Measurements from ENCODE around the gene CLEC2B. TPM values are rescaled to one million over a fixed set of nuclear protein-coding genes. Genes with fewer than 3 reads are reported as not detected.

CLEC2B gene
- total and polyA plus RNA-seq, 4 donors: 0.90 to 18.7 (median 8.0) TPM

DNA sequence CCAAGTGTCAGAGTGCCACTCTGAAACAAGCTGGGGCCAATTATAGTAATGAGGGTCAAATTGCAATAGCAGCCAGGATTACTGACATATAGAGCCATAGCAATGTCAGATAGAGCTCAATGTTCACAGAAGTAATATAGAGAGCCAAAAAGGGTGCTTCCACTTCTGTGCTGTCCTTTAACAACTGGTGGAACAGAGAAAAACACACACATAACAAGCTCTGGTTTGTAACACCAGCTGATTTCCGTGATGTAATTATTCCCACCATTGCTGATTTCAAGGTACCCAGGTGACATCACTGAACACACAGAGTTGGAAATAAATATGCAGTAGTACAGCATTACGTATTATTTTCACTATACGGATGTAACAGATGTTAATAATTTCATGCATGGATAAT, 3.0 kb upstream of the CLEC2B start:
- Histone ChIP-seq H3K4me3 (ENCODE audit: low read depth, low read length) (no peak overlapping the region), H3K36me3 (ENCODE audit: control insufficient read depth, insufficient read depth, low read length) (no peaks in the 10 kb centered on the region), H3K4me1 (ENCODE audit: control insufficient read depth, insufficient read depth, low read length) (no peaks in the 10 kb centered on the region), H3K27me3 (ENCODE audit: control insufficient read depth, insufficient read depth, low read length) (no peaks in the 10 kb centered on the region), H3K9me3 (ENCODE audit: control insufficient read depth, insufficient read depth, low read length) (no peaks in the 10 kb centered on the region), H3K27ac (ENCODE audit: low read depth, low read length) (peak overlapping the region; percentile 57)
- no CpG with 5 or more reads among the region's 3 CpGs for WGBS (ENCODE audit: insufficient coverage)
- DNase-seq (ENCODE audit: low read depth in 4 of 6, low spot score in 6 of 6): no peak

DNA sequence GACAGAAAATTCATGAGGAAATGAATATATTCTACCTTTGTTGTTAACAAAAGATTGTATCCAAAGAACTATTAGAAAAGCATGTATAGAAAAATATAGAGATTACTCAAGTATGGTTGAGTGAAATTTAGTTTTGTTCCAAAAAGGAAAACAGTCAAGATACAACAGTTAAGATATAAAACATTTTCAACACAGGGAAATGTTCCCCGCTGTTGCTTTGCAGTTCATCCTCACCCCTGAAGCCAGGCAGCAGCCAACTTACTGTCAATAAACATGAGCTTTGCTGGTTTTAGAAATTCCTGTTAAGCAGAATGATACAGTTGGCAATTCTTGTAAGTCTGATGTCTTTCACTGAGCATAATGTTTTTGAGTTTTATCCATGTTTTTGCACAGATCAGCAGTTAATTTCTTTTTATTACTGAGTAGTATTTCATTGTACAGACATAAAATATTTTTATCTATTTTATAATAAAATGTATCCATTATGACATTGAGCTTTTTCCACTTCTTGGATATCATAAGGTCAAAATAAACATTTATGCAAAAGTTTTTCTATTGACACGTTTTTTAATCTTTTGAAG, 1.2 kb upstream of the CLEC2B start:
- WGBS (ENCODE audit: insufficient coverage): no CpG with 5 or more reads among the region's 2 CpGs
- Histone ChIP-seq H3K36me3 (ENCODE audit: control insufficient read depth, insufficient read depth, low read length) (no peaks in the 10 kb centered on the region), H3K27ac (ENCODE audit: low read depth, low read length) (peak overlapping the region; percentile 79), H3K4me3 (ENCODE audit: low read depth, low read length) (peak overlapping the region; percentile 47), H3K9me3 (ENCODE audit: control insufficient read depth, insufficient read depth, low read length) (no peaks in the 10 kb centered on the region), H3K4me1 (ENCODE audit: control insufficient read depth, insufficient read depth, low read length) (no peaks in the 10 kb centered on the region), H3K27me3 (ENCODE audit: control insufficient read depth, insufficient read depth, low read length) (no peaks in the 10 kb centered on the region)
- peak in 2 of 6 donors; percentile 3 to 68 for DNase-seq (ENCODE audit: low read depth in 4 of 6, low spot score in 6 of 6)

DNA sequence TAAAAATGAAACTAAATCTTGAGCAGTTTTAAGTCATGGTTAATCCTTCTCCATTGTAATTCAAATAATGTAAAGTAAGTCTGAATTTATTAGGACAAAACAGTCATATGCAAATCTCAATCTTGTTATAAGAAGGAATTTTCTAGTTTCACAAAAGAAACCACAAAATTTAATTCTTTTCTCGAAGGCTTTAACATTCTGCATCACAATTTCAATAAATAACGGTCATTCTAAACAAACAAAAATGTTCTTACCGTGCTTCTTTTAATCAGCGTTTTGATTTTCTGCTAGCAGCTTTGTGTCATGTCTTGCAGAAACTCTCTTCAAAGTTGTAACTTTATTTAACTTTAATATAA, 225 bp downstream of the CLEC2B start:
- H3K4me1 ChIP-seq (ENCODE audit: control insufficient read depth, insufficient read depth, low read length): no peaks in the 10 kb centered on the region
- peak overlapping the region; percentile 79 for H3K27ac ChIP-seq (ENCODE audit: low read depth, low read length)
- 80% methylated on average over 2 of the region's 4 CpGs for WGBS (ENCODE audit: insufficient coverage)
- H3K9me3 ChIP-seq (ENCODE audit: control insufficient read depth, insufficient read depth, low read length): no peaks in the 10 kb centered on the region
- H3K36me3 ChIP-seq (ENCODE audit: control insufficient read depth, insufficient read depth, low read length): no peaks in the 10 kb centered on the region
- no peaks in the 10 kb centered on the region for H3K27me3 ChIP-seq (ENCODE audit: control insufficient read depth, insufficient read depth, low read length)
- peak overlapping the region; percentile 47 for H3K4me3 ChIP-seq (ENCODE audit: low read depth, low read length)
- DNase-seq (ENCODE audit: low read depth in 4 of 6, low spot score in 6 of 6): no peak

DNA sequence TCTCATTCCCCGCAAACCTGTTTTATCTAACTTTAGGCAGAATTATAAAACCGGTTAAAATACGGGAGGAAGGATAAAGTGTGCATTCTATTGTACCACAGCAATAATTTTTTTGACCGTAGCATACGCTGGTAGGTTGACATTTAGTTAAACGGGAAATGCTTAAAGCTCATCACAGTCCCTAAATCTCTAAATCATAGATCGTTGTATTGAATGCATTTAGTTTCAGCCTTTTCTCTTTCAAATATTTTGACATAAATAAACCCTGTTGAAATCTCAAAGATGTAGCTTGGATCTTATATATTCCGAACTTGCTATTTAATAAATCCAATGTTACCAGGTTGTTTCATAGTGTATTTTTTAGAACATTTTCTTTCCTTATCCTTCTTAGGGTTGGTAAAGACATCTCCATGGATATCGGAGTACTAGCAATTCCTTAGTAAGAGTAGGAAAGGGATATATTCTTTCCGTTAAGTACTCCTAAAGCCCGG, 798 bp downstream of the CLEC2B start:
- no CpG with 5 or more reads among the region's 11 CpGs for WGBS (ENCODE audit: insufficient coverage)
- Histone ChIP-seq H3K27ac (ENCODE audit: low read depth, low read length) (no peak overlapping the region), H3K36me3 (ENCODE audit: control insufficient read depth, insufficient read depth, low read length) (no peaks in the 10 kb centered on the region), H3K9me3 (ENCODE audit: control insufficient read depth, insufficient read depth, low read length) (no peaks in the 10 kb centered on the region), H3K4me3 (ENCODE audit: low read depth, low read length) (peak overlapping the region; percentile 47), H3K27me3 (ENCODE audit: control insufficient read depth, insufficient read depth, low read length) (no peaks in the 10 kb centered on the region), H3K4me1 (ENCODE audit: control insufficient read depth, insufficient read depth, low read length) (no peaks in the 10 kb centered on the region)
- no peak for DNase-seq (ENCODE audit: low read depth in 4 of 6, low spot score in 6 of 6)

DNA sequence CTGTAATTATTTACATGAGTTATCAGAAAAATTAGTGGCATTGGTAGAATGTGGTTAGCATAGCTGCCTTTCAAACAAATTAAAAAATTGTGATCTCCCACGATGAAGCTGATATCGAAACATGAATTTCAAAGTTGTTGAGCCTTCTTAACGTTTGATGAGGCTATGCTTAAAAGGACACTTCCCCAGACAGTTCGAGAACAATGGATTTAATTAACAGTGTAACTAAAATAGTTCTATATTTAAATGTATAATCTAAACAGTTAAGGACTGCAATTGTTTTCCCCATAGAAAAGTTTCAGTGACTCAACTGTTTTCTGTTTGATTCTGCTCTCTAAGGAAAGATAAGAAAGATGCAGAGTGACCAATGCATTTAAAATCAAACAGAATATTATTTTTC, 1.6 kb downstream of the CLEC2B start:
- no peak for DNase-seq (ENCODE audit: low read depth in 4 of 6, low spot score in 6 of 6)
- H3K9me3 ChIP-seq (ENCODE audit: control insufficient read depth, insufficient read depth, low read length): no peaks in the 10 kb centered on the region
- H3K27me3 ChIP-seq (ENCODE audit: control insufficient read depth, insufficient read depth, low read length): no peaks in the 10 kb centered on the region
- H3K27ac ChIP-seq (ENCODE audit: low read depth, low read length): no peak overlapping the region
- no peak overlapping the region for H3K4me3 ChIP-seq (ENCODE audit: low read depth, low read length)
- WGBS (ENCODE audit: insufficient coverage): no CpG with 5 or more reads among the region's 4 CpGs
- no peaks in the 10 kb centered on the region for H3K4me1 ChIP-seq (ENCODE audit: control insufficient read depth, insufficient read depth, low read length)
- no peaks in the 10 kb centered on the region for H3K36me3 ChIP-seq (ENCODE audit: control insufficient read depth, insufficient read depth, low read length)

DNA sequence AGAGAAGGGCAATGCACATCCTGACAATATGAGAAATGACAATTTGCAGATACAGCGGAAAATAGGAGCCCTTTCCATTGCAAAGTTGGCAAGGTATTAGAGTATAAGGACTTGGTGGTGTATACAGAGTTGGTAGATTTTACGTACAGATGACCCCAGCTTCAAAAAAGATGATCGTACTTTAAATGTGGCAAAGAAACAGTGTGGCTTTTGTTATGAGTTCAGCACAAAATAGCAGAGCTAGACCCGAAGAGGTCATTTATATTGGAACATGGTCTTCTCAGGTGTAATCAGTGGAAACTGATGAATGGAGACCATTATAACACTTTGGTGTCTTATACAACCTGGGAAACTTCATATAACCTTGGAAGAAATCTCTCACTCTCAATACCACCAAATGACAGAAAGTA, 2.3 kb downstream of the CLEC2B start:
- DNase-seq (ENCODE audit: low read depth in 4 of 6, low spot score in 6 of 6): no peak
- WGBS (ENCODE audit: insufficient coverage): 68% methylated on average over 3 of the region's 4 CpGs
- Histone ChIP-seq H3K4me3 (ENCODE audit: low read depth, low read length) (no peak overlapping the region), H3K4me1 (ENCODE audit: control insufficient read depth, insufficient read depth, low read length) (no peaks in the 10 kb centered on the region), H3K36me3 (ENCODE audit: control insufficient read depth, insufficient read depth, low read length) (no peaks in the 10 kb centered on the region), H3K27ac (ENCODE audit: low read depth, low read length) (no peak overlapping the region), H3K9me3 (ENCODE audit: control insufficient read depth, insufficient read depth, low read length) (no peaks in the 10 kb centered on the region), H3K27me3 (ENCODE audit: control insufficient read depth, insufficient read depth, low read length) (no peaks in the 10 kb centered on the region)

DNA sequence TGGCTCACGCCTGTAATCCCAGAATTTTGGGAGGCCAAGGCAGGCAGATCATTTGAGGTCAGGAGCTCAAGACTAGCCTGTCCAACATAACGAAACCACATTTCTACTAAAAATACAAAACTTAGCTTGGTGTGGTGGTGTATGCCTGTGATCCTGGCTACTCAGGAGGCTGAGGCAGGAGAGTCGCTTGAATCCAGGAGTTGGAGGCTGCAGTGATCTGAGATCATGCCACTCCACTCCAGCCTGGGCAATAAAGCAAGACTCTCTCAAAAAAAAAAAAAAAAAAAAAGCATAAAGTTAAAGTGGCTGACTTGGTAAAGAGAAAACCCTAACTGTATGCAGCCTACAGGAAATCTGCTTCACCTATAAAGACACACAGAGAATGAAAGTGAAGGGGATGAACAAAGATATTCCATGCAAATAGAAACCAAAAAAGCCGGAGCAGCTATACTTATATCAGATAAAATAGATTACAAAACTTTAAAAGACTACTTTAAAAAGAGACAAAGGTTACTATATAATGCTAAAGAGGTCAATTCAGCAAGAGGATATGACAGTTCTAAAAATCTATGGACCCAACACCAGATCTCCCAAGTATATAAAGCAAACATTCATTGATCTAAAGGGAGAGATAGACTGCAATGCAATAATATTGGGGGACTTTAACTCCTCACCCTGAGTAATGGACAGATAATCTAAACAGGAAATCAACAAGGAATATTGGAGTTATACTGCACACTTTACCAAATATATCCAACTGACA, 4.1 kb downstream of the CLEC2B start:
- Histone ChIP-seq H3K9me3 (ENCODE audit: control insufficient read depth, insufficient read depth, low read length) (no peaks in the 10 kb centered on the region), H3K36me3 (ENCODE audit: control insufficient read depth, insufficient read depth, low read length) (no peaks in the 10 kb centered on the region), H3K27me3 (ENCODE audit: control insufficient read depth, insufficient read depth, low read length) (no peaks in the 10 kb centered on the region), H3K27ac (ENCODE audit: low read depth, low read length) (no peak overlapping the region), H3K4me3 (ENCODE audit: low read depth, low read length) (no peak overlapping the region), H3K4me1 (ENCODE audit: control insufficient read depth, insufficient read depth, low read length) (no peaks in the 10 kb centered on the region)
- WGBS (ENCODE audit: insufficient coverage): no CpG with 5 or more reads among the region's 4 CpGs
- DNase-seq (ENCODE audit: low read depth in 4 of 6, low spot score in 6 of 6): no peak

DNA sequence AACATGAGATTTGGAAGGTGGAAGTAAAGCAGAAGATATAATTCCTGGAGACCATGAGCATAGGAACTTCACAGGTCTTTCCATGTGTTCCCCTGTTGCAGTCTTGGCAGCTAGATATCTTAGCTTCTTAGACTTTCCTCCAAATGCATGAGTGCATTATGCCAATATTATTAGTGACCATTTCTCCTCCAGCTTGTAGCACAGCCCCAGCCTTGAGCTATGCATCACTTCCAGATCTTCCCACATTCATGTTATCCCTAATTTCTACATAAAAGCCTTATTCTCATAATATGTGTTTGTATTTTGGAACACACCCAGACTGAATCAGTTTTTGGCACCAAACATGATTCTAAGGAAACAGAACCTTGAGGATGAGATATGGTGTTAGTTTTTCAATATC, 11.0 kb downstream of the CLEC2B start:
- Histone ChIP-seq H3K27ac (ENCODE audit: low read depth, low read length) (no peak overlapping the region), H3K36me3 (ENCODE audit: control insufficient read depth, insufficient read depth, low read length) (no peaks in the 10 kb centered on the region), H3K4me3 (ENCODE audit: low read depth, low read length) (no peak overlapping the region), H3K27me3 (ENCODE audit: control insufficient read depth, insufficient read depth, low read length) (no peaks in the 10 kb centered on the region), H3K4me1 (ENCODE audit: control insufficient read depth, insufficient read depth, low read length) (no peaks in the 10 kb centered on the region), H3K9me3 (ENCODE audit: control insufficient read depth, insufficient read depth, low read length) (no peaks in the 10 kb centered on the region)
- DNase-seq (ENCODE audit: low read depth in 4 of 6, low spot score in 6 of 6): peak in 2 of 6 donors; percentile 2 to 29

DNA sequence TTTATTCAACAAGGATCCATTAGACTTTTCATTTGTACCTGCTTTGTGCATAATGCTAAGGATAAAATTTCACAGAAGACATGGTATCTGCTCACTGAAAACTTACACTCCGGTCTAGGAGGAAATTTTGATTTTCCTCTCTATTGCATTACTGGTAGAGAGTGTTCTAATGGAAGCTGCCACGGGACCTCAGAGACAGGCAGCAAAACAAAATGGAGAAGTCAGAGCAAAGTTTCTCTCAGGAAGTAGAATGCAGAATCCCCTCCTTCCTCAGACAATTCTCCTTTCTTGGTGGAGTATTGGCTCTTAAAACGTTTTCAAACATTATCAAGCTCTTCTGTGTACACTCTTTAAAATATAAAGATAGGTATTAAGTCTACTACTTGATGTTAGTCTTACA, 12.3 kb downstream of the CLEC2B start:
- H3K9me3 ChIP-seq (ENCODE audit: control insufficient read depth, insufficient read depth, low read length): no peaks in the 10 kb centered on the region
- WGBS (ENCODE audit: insufficient coverage): no CpG with 5 or more reads among the region's 3 CpGs
- H3K4me3 ChIP-seq (ENCODE audit: low read depth, low read length): no peak overlapping the region
- H3K27ac ChIP-seq (ENCODE audit: low read depth, low read length): no peak overlapping the region
- no peaks in the 10 kb centered on the region for H3K4me1 ChIP-seq (ENCODE audit: control insufficient read depth, insufficient read depth, low read length)
- DNase-seq (ENCODE audit: low read depth in 4 of 6, low spot score in 6 of 6): no peak
- no peaks in the 10 kb centered on the region for H3K27me3 ChIP-seq (ENCODE audit: control insufficient read depth, insufficient read depth, low read length)
- H3K36me3 ChIP-seq (ENCODE audit: control insufficient read depth, insufficient read depth, low read length): no peaks in the 10 kb centered on the region

DNA sequence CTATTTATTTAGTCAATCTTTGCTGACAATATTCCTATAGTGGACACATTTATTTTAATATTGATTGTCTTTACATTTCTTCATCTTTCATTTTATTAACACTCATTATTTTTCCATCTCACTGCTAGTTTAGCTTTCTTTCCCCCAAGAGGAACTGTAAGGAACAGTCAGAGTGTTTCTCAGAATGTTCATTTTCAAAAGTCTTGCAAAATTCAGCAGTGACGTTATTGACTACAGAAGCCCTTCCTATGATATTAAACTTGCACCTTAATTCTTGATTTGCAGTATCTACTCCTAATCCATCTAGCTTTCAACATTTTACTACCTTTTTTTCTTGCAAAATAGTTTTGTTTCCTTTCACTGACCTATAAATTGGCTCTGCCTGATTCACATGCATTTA, 13.0 kb downstream of the CLEC2B start:
- Histone ChIP-seq H3K27me3 (ENCODE audit: control insufficient read depth, insufficient read depth, low read length) (no peaks in the 10 kb centered on the region), H3K27ac (ENCODE audit: low read depth, low read length) (no peak overlapping the region), H3K36me3 (ENCODE audit: control insufficient read depth, insufficient read depth, low read length) (no peaks in the 10 kb centered on the region), H3K9me3 (ENCODE audit: control insufficient read depth, insufficient read depth, low read length) (no peaks in the 10 kb centered on the region), H3K4me1 (ENCODE audit: control insufficient read depth, insufficient read depth, low read length) (no peaks in the 10 kb centered on the region), H3K4me3 (ENCODE audit: low read depth, low read length) (no peak overlapping the region)
- DNase-seq (ENCODE audit: low read depth in 4 of 6, low spot score in 6 of 6): no peak
- 88% methylated on average over 1 of the region's 1 CpG for WGBS (ENCODE audit: insufficient coverage)
